Measurements from ENCODE around the gene NAALAD2. TPM values are rescaled to one million over a fixed set of nuclear protein-coding genes. Genes with fewer than 3 reads are reported as not detected.

NAALAD2 gene
- total RNA-seq: 0.66 and 0.79 TPM in 2 replicates

DNA sequence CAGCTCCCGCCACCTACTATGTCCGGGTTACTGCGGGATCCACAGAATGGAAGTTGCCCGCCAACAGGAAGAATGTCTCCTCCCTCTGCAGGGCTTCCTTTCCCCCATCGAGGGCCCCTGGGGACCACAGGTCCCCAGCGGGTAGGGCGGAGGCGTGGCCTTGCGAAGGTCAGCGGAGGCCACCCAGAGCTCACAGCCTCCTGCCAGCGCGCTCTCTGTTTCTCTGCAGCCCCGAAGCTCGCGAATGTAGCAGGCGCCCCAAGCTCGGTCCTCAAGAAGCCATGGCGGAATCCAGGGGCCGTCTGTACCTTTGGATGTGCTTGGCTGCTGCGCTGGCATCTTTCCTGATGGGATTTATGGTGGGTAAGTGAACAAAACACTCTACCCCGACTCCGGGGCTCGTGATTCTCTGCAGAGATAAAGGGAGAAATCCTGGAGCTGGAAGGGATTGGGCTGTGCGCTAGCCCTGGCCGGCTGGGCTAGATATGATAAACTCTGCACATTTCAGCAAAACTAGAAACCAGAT, at the start of gene NAALAD2:
Gene NAALAD2 (plus strand): TSS at position 186 of the 526 bp plus-strand sequence. CDS start 96 bp downstream, at position 282.

DNA sequence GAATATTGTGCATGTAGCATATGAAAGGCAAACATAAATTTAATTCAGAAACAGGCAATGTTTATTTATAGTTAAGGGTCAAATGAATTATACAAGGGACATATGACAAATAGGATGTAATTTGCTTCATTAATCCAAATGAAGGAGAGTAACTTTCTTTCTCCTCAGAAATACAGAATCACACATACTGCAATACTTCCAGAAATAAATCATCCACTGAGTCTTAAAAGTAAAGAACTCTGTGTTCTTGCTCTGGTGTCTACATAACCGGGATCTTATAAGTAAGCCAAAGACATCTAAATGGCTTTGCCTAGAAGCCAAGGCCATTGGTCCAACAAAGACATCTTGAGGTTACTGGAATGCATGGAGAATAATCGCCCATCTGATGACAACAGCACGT, 48.8 kb upstream of the NAALAD2 start, which contains the start of gene UBTFL1:
Gene UBTFL1 (plus strand): TSS at position 301 of the 400 bp plus-strand sequence. CDS start 0 bp downstream, at position 301.

GRCh38 chr11:90222459-90223247, 88.2 kb downstream of the NAALAD2 start, which contains the start of gene CHORDC1:
TSS of gene CHORDC1 (minus strand) at chr11:90223049. CDS start at chr11:90222954, 95 bp downstream.

Small RNA genes within 50 kb of the gene (small RNA-seq; reads per million reads assigned to genes)
- gene RF00275: not detected

Other genes with a start within 250 kb of the NAALAD2 start
- not detected in 2 replicates for gene TRIM49D1, start 212.4 kb upstream of the NAALAD2 start, total RNA-seq
- 0.14 TPM in 1 of 2 replicates, not detected in the other for gene TRIM49D2, start 210.6 kb upstream of the NAALAD2 start, total RNA-seq
- gene TRIM64, start 168.6 kb upstream of the NAALAD2 start, total RNA-seq: not detected in 2 replicates
- gene TRIM49C, start 103.6 kb upstream of the NAALAD2 start, total RNA-seq: not detected in 2 replicates
- gene UBTFL1, start 48.7 kb upstream of the NAALAD2 start, total RNA-seq: not detected in 2 replicates
- 78.5 and 94.8 TPM in 2 replicates for gene CHORDC1, start 88.4 kb downstream of the NAALAD2 start, total RNA-seq

All from thoracic aorta endothelial cell (primary cell).